Gastrocnemius medialis (tissue), 4 donors: ENCODE results near the gene ZFP64.

Experiments
- CTCF ChIP-seq, 5 experiments: fragments of 450-650 bp in 3 of 5; fragments of 200-600 bp in 2 of 5; sonication (generic) in 2 of 5; IDR thresholded peaks in 4 of 5; conservative IDR thresholded peaks in 1 of 5; 1 replicate in 4 of 5; 2 replicates in 1 of 5; pipeline ENCODE4 v1.5.1; 2016 to 2019; ENCODE audit warnings: antibody characterized with exemption in 5 of 5, mild to moderate bottlenecking in 3 of 5, moderate library complexity in 3 of 5
- POLR2A ChIP-seq, 2 donors: fragments of 450-650 bp; IDR thresholded peaks; one replicate each; pipeline ENCODE4 v1.6.1; 2017; ENCODE audit warnings: antibody characterized with exemption in 2 of 2, mild to moderate bottlenecking in 2 of 2, moderate library complexity in 2 of 2

GRCh38 chr20:52235129-52235528, 43.5 kb upstream of the ZFP64 start:
- no peak for TF ChIP-seq POLR2A (IDR thresholded peaks at IDR 0.05)
- TF ChIP-seq CTCF (IDR thresholded peaks at IDR 0.05 in 4 of 5, conservative IDR thresholded peaks at IDR 0.05 in 1 of 5), result no peak
